GM10266 (cell line): ENCODE measurements around the gene UPK3A.

Experiments
- DNase-seq: peaks from one replicate; pipeline ENCODE4 v3.0.0; 2012; ENCODE audit errors: extremely low spot score
- CTCF ChIP-seq: IDR thresholded peaks from 2 replicates; pipeline ENCODE4 v1.5.1; 2012; ENCODE audit warnings: mild to moderate bottlenecking, low read depth; ENCODE audit not compliant: control insufficient read depth, insufficient read depth; ENCODE audit errors: missing control alignments

The UPK3A gene

DNA sequence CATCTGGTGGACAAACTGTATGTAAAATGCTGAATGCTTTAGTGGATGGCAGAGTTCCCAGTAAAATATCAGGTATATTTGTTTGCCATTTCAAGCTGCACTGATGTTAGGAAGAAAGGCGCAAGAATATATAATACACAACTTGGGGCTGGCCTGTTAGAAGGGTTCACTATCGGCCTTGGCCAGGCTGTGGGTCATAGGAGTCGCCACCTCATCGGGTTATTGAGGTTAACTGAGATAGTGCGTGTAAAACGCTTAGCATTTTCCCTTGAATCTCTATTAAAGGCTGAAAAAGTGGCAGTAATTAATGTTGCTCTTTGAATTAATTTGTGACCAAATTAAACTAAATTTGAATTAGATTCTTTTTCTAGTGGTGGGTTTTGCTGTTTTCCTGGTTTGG is 30.0 kb downstream of the UPK3A start:
- TF ChIP-seq CTCF: no peak
- DNase-seq: no peak

- no peak for DNase-seq
- no peak for TF ChIP-seq CTCF
These were observed 32.2 kb downstream of the UPK3A start for GRCh38 chr22:45316796-45317526.

- no peak for DNase-seq
- no peak for TF ChIP-seq CTCF
These were observed 32.9 kb downstream of the UPK3A start for GRCh38 chr22:45317551-45318167.

DNA sequence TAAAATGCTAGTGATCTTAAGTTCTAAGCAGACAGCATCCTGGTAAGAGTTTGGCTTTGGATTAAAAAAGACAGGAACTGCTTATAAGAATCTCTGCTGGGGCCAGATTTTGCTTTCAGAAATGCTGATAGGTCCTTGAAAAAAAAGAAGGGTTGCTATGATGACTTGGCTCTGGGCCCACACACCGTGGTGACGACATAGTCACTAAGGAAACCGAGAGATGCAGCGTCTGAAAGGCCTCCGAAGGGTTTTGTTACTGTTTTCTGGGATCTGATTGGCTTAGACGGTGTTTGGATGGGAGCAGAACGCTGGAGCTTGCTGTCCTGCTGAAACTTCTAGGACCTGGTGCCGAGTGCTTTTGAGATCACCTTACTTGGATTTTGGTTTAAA is 33.4 kb downstream of the UPK3A start:
- DNase-seq: peak; percentile 82
- TF ChIP-seq CTCF: no peak

- no peak for TF ChIP-seq CTCF
- DNase-seq: peak; percentile 65
These were observed 34.0 kb downstream of the UPK3A start for GRCh38 chr22:45318558-45319323.

- TF ChIP-seq CTCF: no peak
- no peak for DNase-seq
These were observed 34.6 kb downstream of the UPK3A start for GRCh38 chr22:45319324-45319685.
